ENCODE data around the gene PUS3.
"Not testable (repeated sequence)": the region's sequence is repeated elsewhere in the genome, so short reads cannot be mapped to it uniquely, and the experiment has no call there.

PUS3 gene

GRCh38 chr11:125921042-125921441, 18.0 kb upstream of the PUS3 start:
- no peak for DNase-seq (ENCODE audit: low spot score)

- DNase-seq (ENCODE audit: low spot score): no peak
Measured at GRCh38 chr11:125918140-125918840, 15.3 kb upstream of the PUS3 start.

- DNase-seq (ENCODE audit: low spot score): no peak
Measured at GRCh38 chr11:125916683-125917347, 13.8 kb upstream of the PUS3 start.

DNA sequence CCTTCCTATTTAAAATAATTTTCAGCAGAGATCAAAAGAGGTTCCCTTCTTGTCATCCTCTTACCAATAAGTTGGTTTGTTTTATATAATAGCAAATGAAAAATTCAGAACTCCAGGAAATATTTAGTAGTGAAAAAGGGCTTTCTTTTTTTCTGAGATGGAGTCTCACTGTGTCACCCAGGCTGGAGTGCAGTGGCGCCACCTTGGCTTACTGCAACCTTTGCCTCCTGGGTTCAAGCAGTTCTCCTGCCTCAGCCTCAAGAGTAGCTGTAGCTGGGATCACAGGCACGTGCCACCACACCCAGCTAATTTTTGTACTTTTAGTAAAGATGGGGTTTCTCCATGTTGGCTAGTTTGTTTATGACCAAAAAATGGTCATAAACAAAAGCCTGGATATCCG, 11.6 kb upstream of the PUS3 start:
- not testable (repeated sequence) for DNase-seq (ENCODE audit: low spot score)

DNA sequence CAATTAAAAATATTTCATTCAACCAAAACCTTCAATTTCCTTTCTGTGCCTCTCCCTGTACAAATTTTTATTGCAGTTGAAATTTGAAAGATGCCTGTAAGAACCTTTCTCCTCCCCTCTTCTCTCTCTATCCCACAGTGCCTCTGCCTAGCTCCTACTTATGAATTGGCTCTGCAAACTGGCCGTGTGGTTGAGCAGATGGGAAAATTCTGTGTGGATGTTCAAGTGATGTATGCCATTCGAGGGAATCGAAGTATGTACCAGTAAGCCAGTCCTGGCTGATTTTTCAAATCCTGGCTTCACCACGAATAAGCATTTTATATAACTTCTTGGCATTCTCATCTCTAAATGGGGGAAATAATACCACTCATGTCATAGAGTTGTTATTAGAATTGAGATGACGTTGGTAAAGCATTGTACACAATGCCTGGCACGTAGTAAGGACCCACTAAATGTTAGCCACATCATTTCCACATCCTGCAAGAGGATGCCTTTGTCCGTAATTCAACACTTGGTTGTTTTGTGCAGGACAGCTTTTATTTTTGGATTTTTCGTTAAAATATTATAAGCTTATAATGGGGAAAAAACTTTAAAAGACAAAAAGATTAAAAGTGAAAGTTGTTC, 7.3 kb upstream of the PUS3 start:
- no peak for DNase-seq (ENCODE audit: low spot score)

GRCh38 chr11:125904678-125905077, 1.7 kb upstream of the PUS3 start:
- no peak for DNase-seq (ENCODE audit: low spot score)

- DNase-seq (ENCODE audit: low spot score): no peak
Measured at GRCh38 chr11:125903711-125904659, 979 bp upstream of the PUS3 start, which contains the start of gene DDX25. Gene DDX25, plus strand, starts transcription at chr11:125904508. Its CDS starts 10 bp downstream, at chr11:125904518.

DNA sequence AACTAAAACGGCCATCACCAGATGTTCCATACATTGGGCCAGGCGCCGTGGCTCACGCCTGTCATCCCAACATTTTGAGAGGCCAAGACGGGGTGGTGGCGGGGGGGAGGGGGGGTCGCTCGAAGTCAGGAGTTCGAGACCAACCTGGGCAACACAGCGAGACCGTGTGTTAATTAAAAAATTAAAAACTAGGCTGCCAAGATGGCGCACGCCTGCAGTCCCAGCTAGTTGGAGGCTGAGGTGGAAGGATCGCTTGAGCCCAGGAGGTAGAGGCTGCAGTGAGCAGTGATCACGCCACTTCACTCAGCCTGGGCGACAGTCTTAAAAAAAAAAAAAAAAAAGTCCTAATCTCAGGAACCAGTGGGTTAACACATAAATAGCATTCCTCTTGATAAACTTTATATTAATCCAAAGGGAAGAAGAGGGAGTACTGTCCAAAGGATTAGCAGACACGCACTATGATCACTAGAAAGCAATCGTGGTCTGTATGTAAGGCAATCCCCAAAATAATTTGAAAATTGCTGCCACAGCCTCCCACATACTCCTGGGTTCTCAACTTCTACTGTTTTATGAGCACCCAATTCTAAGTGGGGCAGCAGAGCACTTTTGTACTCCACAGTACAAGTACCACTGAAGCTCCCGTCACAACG, 604 bp downstream of the PUS3 start:
- DNase-seq (ENCODE audit: low spot score): no peak

DNA sequence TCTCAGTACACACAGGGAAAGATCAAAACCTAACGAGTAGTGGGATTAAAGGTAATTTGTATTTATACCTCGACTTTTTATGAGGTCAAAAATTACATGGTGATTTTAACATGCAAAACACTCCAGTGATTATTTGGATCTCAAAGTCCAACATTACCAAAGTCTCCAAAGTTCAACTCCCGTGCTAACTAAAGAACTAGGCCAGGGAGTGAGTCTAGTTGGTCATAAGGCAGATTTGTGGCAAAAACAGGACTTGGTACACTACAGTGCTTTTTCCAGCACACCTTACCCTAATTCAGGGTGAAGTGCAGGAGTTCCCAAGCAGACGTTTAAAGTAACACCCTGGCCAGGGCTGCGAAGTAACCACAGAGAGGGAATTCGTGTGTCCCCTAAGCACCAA, 1.1 kb downstream of the PUS3 start:
- no peak for DNase-seq (ENCODE audit: low spot score)

DNA sequence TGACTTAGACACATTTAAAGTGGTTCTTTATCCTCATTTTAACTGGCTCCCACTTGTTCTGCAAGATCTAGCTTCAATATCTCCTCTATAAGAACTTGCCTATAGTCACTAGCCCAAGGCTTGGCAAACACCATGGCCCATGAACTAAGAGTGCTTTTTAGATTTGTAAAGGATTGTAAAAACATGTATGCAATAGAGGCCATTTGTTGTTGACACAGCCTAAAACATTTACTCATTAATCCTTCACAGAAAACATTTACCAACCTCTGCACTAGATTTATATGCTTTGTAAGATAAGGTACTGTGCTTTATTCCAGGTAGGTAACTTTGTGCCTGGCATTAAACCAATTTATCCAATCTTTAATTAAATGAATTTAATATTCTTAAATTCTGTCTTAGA, 10.0 kb downstream of the PUS3 start:
- DNase-seq (ENCODE audit: low spot score): no peak

DNA sequence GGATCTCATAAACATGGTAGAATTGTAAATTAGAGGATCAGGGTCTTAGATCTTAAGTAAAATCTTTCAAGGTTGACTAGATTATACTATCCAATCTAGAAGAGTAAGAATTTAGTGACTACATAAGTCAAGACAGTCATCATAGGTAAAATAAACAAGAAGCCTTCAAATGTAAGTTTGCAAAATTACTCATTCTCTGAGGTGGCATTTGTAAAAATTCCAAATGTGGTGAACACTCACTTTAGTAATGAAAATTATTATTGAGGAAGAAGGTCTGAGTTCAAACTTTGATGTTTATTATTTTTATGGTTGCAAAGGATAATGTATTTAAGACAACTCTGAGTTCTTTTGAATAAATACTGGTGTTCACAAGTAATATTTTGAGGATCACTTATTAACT, 10.9 kb downstream of the PUS3 start:
- DNase-seq (ENCODE audit: low spot score): no peak

DNA sequence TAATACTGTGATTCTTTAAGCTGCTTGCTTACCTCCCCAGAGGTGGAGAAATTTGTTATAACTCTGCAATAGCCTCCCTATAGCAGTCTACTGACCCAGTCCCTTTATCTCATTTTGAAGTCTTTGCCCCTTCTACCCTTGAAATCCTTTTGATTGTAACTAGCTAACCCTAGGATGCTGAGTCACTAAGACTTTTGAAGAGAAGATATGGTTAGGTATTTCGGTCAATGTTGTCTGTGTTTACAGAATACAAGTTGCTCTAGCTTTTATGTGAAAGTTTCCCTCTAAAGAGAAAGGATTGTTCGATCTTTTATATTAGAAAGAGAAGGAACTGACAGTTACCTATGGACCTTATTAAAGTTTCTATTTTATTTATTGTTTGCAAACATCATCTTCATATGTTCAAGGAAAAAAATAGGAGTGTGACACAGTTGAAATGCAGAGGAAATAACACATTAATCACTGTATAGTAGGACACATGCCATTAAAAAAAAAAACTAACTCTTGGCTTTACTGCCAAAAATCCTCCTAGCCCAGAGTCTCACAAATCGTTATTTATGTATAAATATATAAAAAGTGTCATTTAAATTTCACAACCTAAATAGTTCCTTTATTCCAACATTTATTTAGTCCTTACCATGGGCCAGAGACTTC, 12.4 kb downstream of the PUS3 start:
- DNase-seq (ENCODE audit: low spot score): no peak

- peak; percentile 96 for DNase-seq (ENCODE audit: low spot score)
Measured at GRCh38 chr11:125887373-125888324, 15.4 kb downstream of the PUS3 start, which contains the start of gene HYLS1. Gene HYLS1, plus strand, starts transcription at chr11:125887668. Its CDS starts 11,701 bp downstream, at chr11:125899369.

DNA sequence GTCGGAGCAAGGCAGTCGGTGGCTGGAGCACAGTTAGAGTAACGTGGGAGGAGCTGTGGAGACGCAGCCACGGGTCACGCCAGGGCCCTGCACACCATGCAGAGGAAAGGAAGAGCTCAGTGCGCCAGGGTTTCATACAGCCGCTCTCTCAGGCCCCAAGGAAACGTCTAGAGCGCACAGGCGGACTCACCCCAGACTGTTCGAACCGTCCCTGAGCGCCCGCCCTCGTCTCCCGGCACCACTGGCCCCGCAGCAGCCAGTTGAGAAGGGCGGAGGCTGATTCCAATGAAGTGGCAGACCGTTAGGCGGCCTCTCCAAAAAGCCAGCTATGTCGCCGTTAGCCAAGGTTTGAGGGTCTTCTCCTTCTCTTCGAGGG, 16.0 kb downstream of the PUS3 start:
- peak; percentile 20 for DNase-seq (ENCODE audit: low spot score)

DNA sequence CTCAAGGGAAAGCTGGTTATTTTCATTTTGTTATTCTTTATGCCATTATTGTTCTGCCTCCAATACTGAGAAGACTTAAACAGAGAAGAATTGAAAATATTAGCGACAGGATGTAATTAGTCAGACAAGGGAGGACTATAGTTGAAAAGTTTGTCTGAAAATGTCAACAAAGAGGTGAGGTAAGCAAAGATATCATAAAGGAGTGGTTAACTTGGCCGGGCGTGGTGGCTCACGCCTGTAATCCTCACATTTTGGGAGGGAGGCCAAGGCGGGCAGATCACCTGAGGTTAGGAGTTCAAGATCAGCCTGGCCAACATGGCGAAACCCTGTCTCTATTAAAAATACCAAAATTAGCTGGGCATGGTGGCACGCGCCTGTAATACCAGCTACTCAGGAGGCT, 19.6 kb downstream of the PUS3 start:
- DNase-seq (ENCODE audit: low spot score): no peak

DNA sequence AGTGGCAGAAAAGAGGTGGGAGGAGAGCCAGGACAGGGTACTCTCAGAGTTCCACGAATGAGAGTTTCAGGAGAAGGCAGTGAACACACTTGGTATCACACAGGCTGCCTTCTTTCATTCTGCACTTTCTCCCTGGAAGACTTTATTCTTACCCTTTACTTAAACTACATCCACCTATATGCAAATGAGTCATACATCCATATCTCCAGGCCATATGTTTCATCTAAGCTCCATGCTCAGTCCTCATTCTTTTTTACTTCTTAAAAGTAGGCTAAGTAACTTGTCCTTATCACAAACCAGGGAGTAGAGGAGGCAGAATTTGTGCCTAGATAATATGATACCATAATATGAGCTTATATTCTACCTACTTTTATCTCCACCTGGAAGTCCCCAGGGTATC, 21.7 kb downstream of the PUS3 start:
- no peak for DNase-seq (ENCODE audit: low spot score)

- peak; percentile 49 for DNase-seq (ENCODE audit: low spot score)
Measured at GRCh38 chr11:125874556-125875124, 28.4 kb downstream of the PUS3 start.

- no peak for DNase-seq (ENCODE audit: low spot score)
Measured at GRCh38 chr11:125873881-125874555, 29.0 kb downstream of the PUS3 start.

DNA sequence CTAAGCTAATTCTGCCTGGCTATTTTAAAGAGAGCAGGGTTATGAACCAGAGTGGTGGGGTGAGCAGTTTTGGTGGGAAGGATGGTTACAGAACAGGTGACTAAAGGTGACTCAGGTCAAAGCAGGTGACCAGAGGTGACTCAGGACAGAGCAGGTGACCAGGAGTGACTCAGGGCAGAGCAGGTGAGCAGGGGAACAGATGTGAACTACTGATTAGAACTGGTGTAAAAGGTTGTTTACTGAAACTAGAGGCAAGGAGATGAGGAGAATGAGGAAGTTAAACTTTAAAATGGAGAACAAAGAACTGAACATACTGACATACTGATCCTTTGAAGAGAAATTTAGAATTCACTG, 30.9 kb downstream of the PUS3 start:
- DNase-seq (ENCODE audit: low spot score): no peak

All from CD4-positive, alpha-beta T cell treated with Interleukin-15 for 4 hours (primary cell).